ENCODE measurements around the gene HOXB2. TPM values are rescaled to one million over a fixed set of nuclear protein-coding genes. Genes with fewer than 3 reads are reported as not detected.

Gene HOXB2
- total and polyA plus RNA-seq, 9 of the 15 experiments (the other 6 are each of a cell fraction or from before 2014, with no cell fraction given), result 2.1 to 97.7 (median 21.2) TPM

- TF ChIP-seq ZBTB1 (CRISPR knock-in tag; IDR thresholded peaks at IDR 0.05; ENCODE audit: borderline replicate concordance, low read depth) (no peak), HDAC8 (tag; IDR thresholded peaks at IDR 0.05) (no peak), ETV6 (IDR thresholded peaks at IDR 0.05; ENCODE audit: borderline replicate concordance in 1 of 2, low read depth in 2 of 2, low read length in 1 of 2) (no peak), ETV6 (CRISPR knock-in tag; IDR thresholded peaks at IDR 0.05; ENCODE audit: borderline replicate concordance) (no peak), SMARCA4 (IDR thresholded peaks at IDR 0.05) (peak; percentile 4; the same call in 1 of the 2 replicates), SOX6 (IDR thresholded peaks at IDR 0.05) (no peak), KDM5B (IDR thresholded peaks at IDR 0.05; ENCODE audit: insufficient replicate concordance, low read depth, low read length) (no peak), POLR2AphosphoS2 (IDR thresholded peaks at IDR 0.05; ENCODE audit: low read length) (no peak), MCM7 (IDR thresholded peaks at IDR 0.05) (no peak), PRDM10 (IDR thresholded peaks at IDR 0.05; ENCODE audit: partially characterized antibody) (peak; percentile 30), ZNF121 (CRISPR knock-in tag; conservative IDR thresholded peaks at IDR 0.05) (no peak), ZNF644 (tag; IDR thresholded peaks at IDR 0.05; ENCODE audit: low read depth) (no peak), JUNB (CRISPR knock-in tag; conservative IDR thresholded peaks at IDR 0.05) (no peak), ELF4 (CRISPR knock-in tag; IDR thresholded peaks at IDR 0.05) (no peak), ELK3 (CRISPR knock-in tag; IDR thresholded peaks at IDR 0.05) (no peak), SNRNP70 (optimal IDR thresholded peaks at IDR 0.05; ENCODE audit: low read depth, low read length) (no peak), DNMT1 (IDR thresholded peaks at IDR 0.05) (no peak), RBM34 (IDR thresholded peaks at IDR 0.05; ENCODE audit: borderline replicate concordance, insufficient read depth, low read length) (no peak), ILK (tag; IDR thresholded peaks at IDR 0.05; ENCODE audit: borderline replicate concordance, low read depth) (no peak), FOXK2 (conservative IDR thresholded peaks at IDR 0.05 in 1 of 2, IDR thresholded peaks at IDR 0.05 in 1 of 2; ENCODE audit: low read depth in 2 of 2) (peak in 1 of 2 experiments; percentile 20; a peak in 1 of 4 replicates), OTX1 (CRISPR knock-in tag; IDR thresholded peaks at IDR 0.05) (0 out of 2 replicates have a peak, but pooled peaks have one; percentile 9), ZFX (CRISPR knock-in tag; IDR thresholded peaks at IDR 0.05) (peak; percentile 31), ZNF57 (CRISPR knock-in tag; IDR thresholded peaks at IDR 0.05) (no peak), BRF2 (IDR thresholded peaks at IDR 0.05; ENCODE audit: borderline replicate concordance, insufficient read depth, insufficient read length) (no peak), BHLHE40 (IDR thresholded peaks at IDR 0.05; ENCODE audit: low read length) (no peak), U2AF1 (optimal IDR thresholded peaks at IDR 0.05; ENCODE audit: low read depth, low read length) (no peak)
Measured at GRCh38 chr17:48556229-48556575, 11.3 kb upstream of the HOXB2 start (continued).
